Measurements from ENCODE around the gene ABCA4. TPM values are rescaled to one million over a fixed set of nuclear protein-coding genes. Genes with fewer than 3 reads are reported as not detected.

The ABCA4 gene
- total RNA-seq, 6 donors from 2014 or later = under 0.01 to 1.3 (median 0.53) TPM

DNA sequence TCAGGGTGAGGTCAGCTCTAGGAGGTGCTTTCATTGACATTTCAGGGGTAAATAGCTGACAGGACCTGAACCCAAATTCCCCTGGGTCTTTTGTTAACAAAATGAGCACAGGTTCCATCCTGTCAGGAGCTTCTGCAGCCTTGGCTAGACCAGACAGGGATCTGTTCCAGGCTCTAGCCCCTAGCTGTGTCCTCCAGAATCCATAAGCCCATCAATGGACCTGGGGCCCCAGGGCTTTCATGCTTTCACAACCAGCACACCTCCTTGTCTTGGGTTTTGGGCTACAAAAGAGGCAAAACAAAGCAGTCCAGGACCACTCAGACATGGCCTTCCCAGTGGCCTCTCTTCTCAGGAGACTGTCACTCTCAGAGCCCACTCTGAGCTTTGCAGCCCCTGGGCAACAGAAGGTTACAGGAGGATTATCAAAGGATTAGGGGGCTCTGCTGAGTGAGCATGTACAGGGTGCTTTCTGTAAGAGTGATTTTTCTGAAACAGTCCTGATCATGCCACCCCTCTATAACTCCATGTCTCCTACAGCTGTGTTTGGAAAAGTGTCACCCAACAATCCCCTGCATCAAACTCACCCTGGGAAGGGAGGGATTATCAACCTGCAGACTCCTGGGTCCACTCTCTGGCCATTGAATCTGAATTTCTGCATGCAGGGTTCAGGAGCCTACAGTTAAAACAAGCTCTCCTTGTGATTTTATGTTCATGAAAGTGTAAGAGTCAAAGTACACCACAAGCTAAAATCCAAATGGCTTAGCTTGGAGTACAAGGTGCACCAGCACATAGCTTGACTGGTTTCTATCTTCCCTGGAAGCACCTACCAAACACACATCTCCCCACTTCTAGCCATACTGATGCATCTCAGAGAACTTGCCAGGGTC, 144.0 kb downstream of the ABCA4 start:
- no peaks in the 10 kb centered on the region for H3K36me3 ChIP-seq
- ATAC-seq (ENCODE audit: low FRiP score in 2 of 2) (no peak), DNase-seq (no peak)
- no peak for TF ChIP-seq EP300 (IDR thresholded peaks at IDR 0.05)
- TF ChIP-seq, protein P1, sequence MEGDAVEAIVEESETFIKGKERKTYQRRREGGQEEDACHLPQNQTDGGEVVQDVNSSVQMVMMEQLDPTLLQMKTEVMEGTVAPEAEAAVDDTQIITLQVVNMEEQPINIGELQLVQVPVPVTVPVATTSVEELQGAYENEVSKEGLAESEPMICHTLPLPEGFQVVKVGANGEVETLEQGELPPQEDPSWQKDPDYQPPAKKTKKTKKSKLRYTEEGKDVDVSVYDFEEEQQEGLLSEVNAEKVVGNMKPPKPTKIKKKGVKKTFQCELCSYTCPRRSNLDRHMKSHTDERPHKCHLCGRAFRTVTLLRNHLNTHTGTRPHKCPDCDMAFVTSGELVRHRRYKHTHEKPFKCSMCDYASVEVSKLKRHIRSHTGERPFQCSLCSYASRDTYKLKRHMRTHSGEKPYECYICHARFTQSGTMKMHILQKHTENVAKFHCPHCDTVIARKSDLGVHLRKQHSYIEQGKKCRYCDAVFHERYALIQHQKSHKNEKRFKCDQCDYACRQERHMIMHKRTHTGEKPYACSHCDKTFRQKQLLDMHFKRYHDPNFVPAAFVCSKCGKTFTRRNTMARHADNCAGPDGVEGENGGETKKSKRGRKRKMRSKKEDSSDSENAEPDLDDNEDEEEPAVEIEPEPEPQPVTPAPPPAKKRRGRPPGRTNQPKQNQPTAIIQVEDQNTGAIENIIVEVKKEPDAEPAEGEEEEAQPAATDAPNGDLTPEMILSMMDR (IDR thresholded peaks at IDR 0.05) = no peak
- TF ChIP-seq POLR2AphosphoS5 (IDR thresholded peaks at IDR 0.05) = no peak
- no peak for TF ChIP-seq POLR2A (IDR thresholded peaks at IDR 0.05)
- H3K9me3 ChIP-seq = no peaks in the 10 kb centered on the region
- H3K4me3 ChIP-seq = no peak overlapping the region
- H3K4me1 ChIP-seq = peaks cover 0 to 3% (median 0%) of the 10 kb centered on the region in 4 donors
- H3K27me3 ChIP-seq = no peaks in the 10 kb centered on the region
- no peak overlapping the region for H3K27ac ChIP-seq

DNA sequence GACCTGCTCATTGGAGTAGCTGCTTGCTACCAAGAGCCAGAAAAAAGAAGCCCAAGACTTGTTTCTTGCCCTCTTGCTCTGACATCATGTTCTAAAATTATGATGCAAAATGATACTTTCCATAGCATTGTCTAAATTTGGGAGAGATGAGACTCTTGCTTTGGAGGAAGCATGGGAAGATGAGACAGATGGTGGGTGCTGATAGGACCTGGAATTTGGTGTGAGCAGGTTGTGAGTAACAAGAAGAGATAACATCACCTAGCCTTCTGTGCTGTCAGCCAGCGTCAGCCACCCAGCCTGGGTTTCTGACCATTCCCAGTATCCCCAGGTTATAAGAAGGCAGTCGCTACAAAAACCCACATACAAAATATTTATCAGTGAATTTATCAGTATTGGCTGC, 144.7 kb downstream of the ABCA4 start:
- Histone ChIP-seq H3K9me3 (no peaks in the 10 kb centered on the region), H3K36me3 (no peaks in the 10 kb centered on the region), H3K4me3 (no peak overlapping the region), H3K4me1 (peaks cover 0 to 3% (median 0%) of the 10 kb centered on the region in 4 donors), H3K27me3 (no peaks in the 10 kb centered on the region), H3K27ac (no peak overlapping the region)
- 72 to 90% methylated on average over 2 of the region's 2 CpGs for WGBS, 2 donors
- TF ChIP-seq, protein P1 (IDR thresholded peaks at IDR 0.05) = no peak
- TF ChIP-seq POLR2AphosphoS5 (IDR thresholded peaks at IDR 0.05) (no peak), EP300 (IDR thresholded peaks at IDR 0.05) (no peak), POLR2A (IDR thresholded peaks at IDR 0.05) (no peak)
- DNase-seq (no peak), ATAC-seq (ENCODE audit: low FRiP score in 2 of 2) (no peak)

DNA sequence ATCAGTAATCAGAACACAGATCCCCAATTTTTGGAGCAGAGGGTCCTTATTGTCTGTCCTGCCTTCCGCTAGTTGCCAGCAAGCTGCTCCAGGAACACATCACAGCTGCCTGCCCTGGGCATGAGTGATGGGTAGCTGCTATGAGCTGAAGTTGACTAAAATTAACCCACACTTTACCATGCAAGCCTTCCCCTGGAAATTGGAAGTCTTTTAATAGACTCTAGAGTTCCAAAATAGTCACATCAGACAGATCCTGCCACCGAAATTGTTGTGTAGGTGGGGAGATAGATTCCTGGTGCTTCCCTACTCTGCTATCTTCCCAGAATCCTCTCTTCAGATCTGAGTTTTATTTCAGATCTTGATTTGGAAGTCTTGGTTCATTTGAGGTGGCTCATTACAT, 148.6 kb downstream of the ABCA4 start:
- DNase-seq = no peak
- ATAC-seq (ENCODE audit: low FRiP score in 2 of 2) = no peak
- Histone ChIP-seq H3K27me3 (no peaks in the 10 kb centered on the region), H3K4me1 (no peaks in the 10 kb centered on the region), H3K9me3 (no peaks in the 10 kb centered on the region), H3K4me3 (no peak overlapping the region), H3K36me3 (no peaks in the 10 kb centered on the region), H3K27ac (no peak overlapping the region)
- WGBS, 2 donors = 76 to 80% methylated on average over 2 of the region's 2 CpGs
- no peak for TF ChIP-seq POLR2AphosphoS5 (IDR thresholded peaks at IDR 0.05)
- TF ChIP-seq EP300 (IDR thresholded peaks at IDR 0.05) = no peak
- no peak for TF ChIP-seq POLR2A (IDR thresholded peaks at IDR 0.05)
- TF ChIP-seq, protein P1 (IDR thresholded peaks at IDR 0.05) = no peak

DNA sequence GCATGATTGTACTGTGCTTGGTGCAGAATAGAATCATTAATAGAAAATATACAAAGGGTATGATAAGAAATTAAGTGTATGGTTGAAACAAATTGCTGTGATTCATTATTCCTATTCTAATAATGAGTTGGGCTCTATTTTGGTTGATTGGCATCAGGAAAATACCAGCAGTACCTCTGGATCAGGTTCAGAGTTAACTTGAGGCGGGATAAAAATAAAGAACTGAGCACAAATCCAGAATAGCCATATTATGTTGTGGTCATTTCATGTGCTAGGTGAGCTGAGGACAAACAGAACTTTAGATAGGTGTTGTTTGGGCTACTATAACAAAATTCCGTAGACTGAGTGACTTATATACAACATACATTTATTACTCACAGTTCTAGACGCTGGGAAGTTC, 151.1 kb downstream of the ABCA4 start:
- 83 to 92% methylated on average over 3 of the region's 3 CpGs for WGBS, 2 donors
- H3K4me3 ChIP-seq = no peak overlapping the region
- ATAC-seq (ENCODE audit: low FRiP score in 2 of 2) (no peak), DNase-seq (no peak)
- H3K9me3 ChIP-seq = no peaks in the 10 kb centered on the region
- H3K27me3 ChIP-seq = no peaks in the 10 kb centered on the region
- H3K36me3 ChIP-seq = no peaks in the 10 kb centered on the region
- H3K4me1 ChIP-seq = no peaks in the 10 kb centered on the region
- no peak overlapping the region for H3K27ac ChIP-seq
- TF ChIP-seq POLR2AphosphoS5 (IDR thresholded peaks at IDR 0.05) = no peak

DNA sequence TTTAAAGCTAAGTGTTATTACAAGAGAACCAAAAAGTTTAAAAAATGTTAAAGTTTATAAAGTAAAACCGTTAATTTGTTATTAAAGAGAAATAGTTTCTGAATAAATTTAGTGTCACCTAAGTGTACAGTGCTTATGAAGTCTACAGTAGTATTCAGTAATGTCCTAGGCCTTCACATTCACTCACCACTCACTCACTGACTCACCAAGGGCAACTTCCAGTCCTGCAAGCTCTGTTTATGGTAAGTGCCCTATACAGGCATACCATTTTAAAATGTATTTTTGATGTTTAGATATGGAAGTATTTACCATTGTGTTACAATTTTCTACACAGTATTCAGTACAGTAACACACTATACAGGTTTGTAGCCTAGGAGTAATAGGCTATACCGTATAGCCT, 151.6 kb downstream of the ABCA4 start:
- ATAC-seq (ENCODE audit: low FRiP score in 2 of 2) (no peak), DNase-seq (no peak)
- Histone ChIP-seq H3K4me1 (no peaks in the 10 kb centered on the region), H3K36me3 (no peaks in the 10 kb centered on the region), H3K27me3 (no peaks in the 10 kb centered on the region), H3K4me3 (no peak overlapping the region), H3K27ac (no peak overlapping the region), H3K9me3 (no peaks in the 10 kb centered on the region)
- WGBS, 2 donors = 77 to 87% methylated on average over 2 of the region's 2 CpGs
- TF ChIP-seq, protein P1 (IDR thresholded peaks at IDR 0.05) = no peak
- TF ChIP-seq POLR2A (IDR thresholded peaks at IDR 0.05) (no peak), EP300 (IDR thresholded peaks at IDR 0.05) (no peak), POLR2AphosphoS5 (IDR thresholded peaks at IDR 0.05) (no peak)
